GM21717 (cell line): ENCODE results near the gene OR2C3.
A peak's percentile ranks its signal among the peaks of the same experiment; 100 is the strongest.
"Not testable (repeated sequence)": the region's sequence is repeated elsewhere in the genome, so short reads cannot be mapped to it uniquely, and the experiment has no call there.

Experiments used
- ATAC-seq: cut with Tn5 transposase; IDR thresholded peaks from one replicate; pipeline ENCODE4 v1.9.1; 2021; ENCODE audit warnings: mild to moderate bottlenecking, moderate library complexity; ENCODE audit not compliant: unreplicated experiment

OR2C3 gene

GRCh38 chr1:247518613-247518891, 17.7 kb downstream of the OR2C3 start:
- no peak for ATAC-seq

- no peak for ATAC-seq
These were observed 18.2 kb downstream of the OR2C3 start for GRCh38 chr1:247517795-247518612.

- no peak for ATAC-seq
These were observed 29.4 kb downstream of the OR2C3 start for GRCh38 chr1:247506831-247507230.

- ATAC-seq, result no peak
These were observed 35.4 kb downstream of the OR2C3 start for GRCh38 chr1:247500865-247501264.

GRCh38 chr1:247496581-247497285, 39.5 kb downstream of the OR2C3 start:
- ATAC-seq, result no peak

- no peak for ATAC-seq
These were observed 41.5 kb downstream of the OR2C3 start for GRCh38 chr1:247494767-247495166.

GRCh38 chr1:247493106-247493505, 43.1 kb downstream of the OR2C3 start:
- ATAC-seq, result no peak

- no peak for ATAC-seq
These were observed 44.9 kb downstream of the OR2C3 start for GRCh38 chr1:247491328-247491727.

GRCh38 chr1:247487057-247487456, 49.2 kb downstream of the OR2C3 start:
- ATAC-seq, result peak; percentile 67

GRCh38 chr1:247482747-247483146, 53.5 kb downstream of the OR2C3 start:
- ATAC-seq, result no peak

- ATAC-seq, result not testable (repeated sequence)
These were observed 59.7 kb downstream of the OR2C3 start for GRCh38 chr1:247476328-247477058.

- no peak for ATAC-seq
These were observed 60.4 kb downstream of the OR2C3 start for GRCh38 chr1:247475793-247476192.
